Activated CD4-positive, alpha-beta T cell treated with anti-CD3 and anti-CD28 coated beads for 36 hours (primary cell): ENCODE data around the gene UGT2B15. TPM values are rescaled to one million over a fixed set of nuclear protein-coding genes. Genes with fewer than 3 reads are reported as not detected.
"Not testable (repeated sequence)": the region's sequence is repeated elsewhere in the genome, so short reads cannot be mapped to it uniquely, and the experiment has no call there.

Experiments
- ATAC-seq: fragments of 200-7000 bp; cut with Tn5 transposase; one replicate; pipeline ENCODE4 v1.10.0; 2021; ENCODE audit warnings: mild to moderate bottlenecking, moderate library complexity
- CTCF ChIA-PET: fragments of 350-600 bp; sonication (Branson Sonifier 250); formaldehyde crosslinking; loops from one replicate; lab custom pipeline; 2021; ENCODE audit warnings: antibody characterized with exemption; lab: Charles Lee
- POLR2A ChIA-PET: fragments of 350-600 bp; sonication (Branson Sonifier 250); formaldehyde crosslinking; loops from one replicate; lab custom pipeline; 2021; ENCODE audit warnings: antibody characterized with exemption, inconsistent platforms; lab: Charles Lee
- DNase-seq: peaks from one replicate; pipeline ENCODE4 v3.0.0-alpha.2; 2020
- H3K27ac Mint-ChIP-seq: one replicate; pipeline ENCODE4 v1.8.0; 2021; ENCODE audit warnings: mixed read lengths
- H3K27me3 Mint-ChIP-seq: one replicate; pipeline ENCODE4 v1.8.0; 2021; ENCODE audit warnings: mixed read lengths
- H3K36me3 Mint-ChIP-seq: one replicate; pipeline ENCODE4 v1.8.0; 2021; ENCODE audit warnings: low read depth, mixed read lengths
- H3K4me1 Mint-ChIP-seq: one replicate; pipeline ENCODE4 v1.8.0; 2021; ENCODE audit warnings: mixed read lengths
- H3K4me3 Mint-ChIP-seq: one replicate; pipeline ENCODE4 v1.8.0; 2021; ENCODE audit warnings: mild to moderate bottlenecking, moderate library complexity, mixed read lengths
- H3K9me3 Mint-ChIP-seq: one replicate; pipeline ENCODE4 v1.8.0; 2021; ENCODE audit warnings: low read depth, mixed read lengths
- intact Hi-C, 2 experiments: fragments of 100-400 bp; cut with DNase I in 1 of 2; cut with micrococcal nuclease in 1 of 2; formaldehyde crosslinking; loops; one replicate each; pipeline versions ENCODE4 v1.14.2 to v1.15.1; 2022 to 2024; cut with DNase I, micrococcal nuclease
- total RNA-seq, 2 experiments: library from RNA; stranded (reverse); gene quantifications; one replicate each; pipeline ENCODE4 v1.2.3, GENCODE V29; 2021

The UGT2B15 gene
- total RNA-seq = not detected

GRCh38 chr4:68670479-68670939, at the start of gene UGT2B15:
Gene UGT2B15, minus strand, starts transcription at chr4:68670652. Its CDS starts 34 bp downstream, at chr4:68670618.
- DNase-seq, H3K4me1 Mint-ChIP-seq, ATAC-seq, H3K4me3 Mint-ChIP-seq, POLR2A ChIA-PET, H3K36me3 Mint-ChIP-seq, H3K27ac Mint-ChIP-seq, H3K9me3 Mint-ChIP-seq, intact Hi-C loops, CTCF ChIA-PET, H3K27me3 Mint-ChIP-seq: not testable (repeated sequence)

GRCh38 chr4:68719075-68719473, 48.6 kb upstream of the UGT2B15 start:
- H3K27ac Mint-ChIP-seq = no peak overlapping the region
- ChIA-PET CTCF (interaction anchor here (0.8 kb wide), 1 partner anchor 640 kb away, joined by 3 read pairs; no protein-coding TSS in a partner anchor), POLR2A (no interaction called here)
- H3K4me1 Mint-ChIP-seq = no peaks in the 10 kb centered on the region
- DNase-seq = no peak
- H3K9me3 Mint-ChIP-seq = no peaks in the 10 kb centered on the region
- H3K4me3 Mint-ChIP-seq = no peak overlapping the region
- intact Hi-C loops = no loop called here
- H3K36me3 Mint-ChIP-seq = no peaks in the 10 kb centered on the region
- ATAC-seq = no peak
- H3K27me3 Mint-ChIP-seq = no peaks in the 10 kb centered on the region

- Mint-ChIP-seq H3K4me3 (no peak overlapping the region), H3K4me1 (no peaks in the 10 kb centered on the region), H3K27ac (no peak overlapping the region), H3K36me3 (no peaks in the 10 kb centered on the region), H3K27me3 (no peaks in the 10 kb centered on the region), H3K9me3 (no peaks in the 10 kb centered on the region)
- CTCF ChIA-PET = interaction anchor here (0.8 kb wide), 1 partner anchor 639 kb away, joined by 3 read pairs; no protein-coding TSS in a partner anchor
- ATAC-seq = no peak
- DNase-seq = no peak
- POLR2A ChIA-PET = no interaction called here
- intact Hi-C loops = no loop called here
Measured at GRCh38 chr4:68718447-68719074, 48.1 kb upstream of the UGT2B15 start.

GRCh38 chr4:68717999-68718398, 47.5 kb upstream of the UGT2B15 start:
- ATAC-seq = no peak
- ChIA-PET CTCF (interaction anchor here (0.8 kb wide), 1 partner anchor 639 kb away, joined by 3 read pairs; no protein-coding TSS in a partner anchor), POLR2A (no interaction called here)
- H3K9me3 Mint-ChIP-seq = no peaks in the 10 kb centered on the region
- no peaks in the 10 kb centered on the region for H3K4me1 Mint-ChIP-seq
- DNase-seq = no peak
- H3K4me3 Mint-ChIP-seq = no peak overlapping the region
- H3K27ac Mint-ChIP-seq = no peak overlapping the region
- no peaks in the 10 kb centered on the region for H3K36me3 Mint-ChIP-seq
- intact Hi-C loops = no loop called here
- H3K27me3 Mint-ChIP-seq = no peaks in the 10 kb centered on the region

- no peaks in the 10 kb centered on the region for H3K9me3 Mint-ChIP-seq
- no peak overlapping the region for H3K4me3 Mint-ChIP-seq
- H3K4me1 Mint-ChIP-seq = no peaks in the 10 kb centered on the region
- ChIA-PET POLR2A (no interaction called here), CTCF (no interaction called here)
- ATAC-seq = no peak
- no peak for DNase-seq
- no peaks in the 10 kb centered on the region for H3K36me3 Mint-ChIP-seq
- H3K27ac Mint-ChIP-seq = no peak overlapping the region
- intact Hi-C loops = no loop called here
- no peaks in the 10 kb centered on the region for H3K27me3 Mint-ChIP-seq
Measured at GRCh38 chr4:68714400-68714799, 43.9 kb upstream of the UGT2B15 start.

- ATAC-seq = no peak
- no peak for DNase-seq
- POLR2A ChIA-PET = no interaction called here
- Mint-ChIP-seq H3K4me3 (no peak overlapping the region), H3K27ac (no peak overlapping the region), H3K27me3 (no peaks in the 10 kb centered on the region), H3K4me1 (no peaks in the 10 kb centered on the region), H3K9me3 (no peaks in the 10 kb centered on the region), H3K36me3 (no peaks in the 10 kb centered on the region)
- intact Hi-C loops = no loop called here
- CTCF ChIA-PET = interaction anchor here (0.6 kb wide), 1 partner anchor 214 kb away, joined by 3 read pairs; no protein-coding TSS in a partner anchor
Measured at GRCh38 chr4:68712207-68712606, 41.8 kb upstream of the UGT2B15 start.

GRCh38 chr4:68708566-68708965, 38.1 kb upstream of the UGT2B15 start:
- intact Hi-C loops = no loop called here
- POLR2A ChIA-PET = no interaction called here
- ATAC-seq = no peak

GRCh38 chr4:68703168-68703567, 32.7 kb upstream of the UGT2B15 start:
- H3K27me3 Mint-ChIP-seq, CTCF ChIA-PET, DNase-seq, H3K36me3 Mint-ChIP-seq, H3K4me1 Mint-ChIP-seq, ATAC-seq, H3K4me3 Mint-ChIP-seq, intact Hi-C loops, POLR2A ChIA-PET, H3K9me3 Mint-ChIP-seq, H3K27ac Mint-ChIP-seq: not testable (repeated sequence)

More at GRCh38 chr4:68708566-68708965, 38.1 kb upstream of the UGT2B15 start:
- H3K27me3 Mint-ChIP-seq = no peaks in the 10 kb centered on the region
- no peak overlapping the region for H3K4me3 Mint-ChIP-seq
- no peak for DNase-seq
- no peaks in the 10 kb centered on the region for H3K4me1 Mint-ChIP-seq
- no peaks in the 10 kb centered on the region for H3K9me3 Mint-ChIP-seq
- H3K36me3 Mint-ChIP-seq = no peaks in the 10 kb centered on the region
- CTCF ChIA-PET = no interaction called here
- H3K27ac Mint-ChIP-seq = no peak overlapping the region

GRCh38 chr4:68700152-68700551, 29.7 kb upstream of the UGT2B15 start:
- POLR2A ChIA-PET = no interaction called here
- no peaks in the 10 kb centered on the region for H3K36me3 Mint-ChIP-seq
- no peaks in the 10 kb centered on the region for H3K4me1 Mint-ChIP-seq
- no peak for DNase-seq
- H3K27me3 Mint-ChIP-seq = no peaks in the 10 kb centered on the region
- no peak for ATAC-seq
- intact Hi-C loops = no loop called here
- CTCF ChIA-PET = no interaction called here
- H3K4me3 Mint-ChIP-seq = no peak overlapping the region
- H3K27ac Mint-ChIP-seq = no peak overlapping the region
- H3K9me3 Mint-ChIP-seq = no peaks in the 10 kb centered on the region

- H3K9me3 Mint-ChIP-seq = no peaks in the 10 kb centered on the region
- ChIA-PET CTCF (no interaction called here), POLR2A (no interaction called here)
- ATAC-seq (no peak), DNase-seq (no peak)
- no peak overlapping the region for H3K4me3 Mint-ChIP-seq
- H3K4me1 Mint-ChIP-seq = no peaks in the 10 kb centered on the region
- H3K36me3 Mint-ChIP-seq = no peaks in the 10 kb centered on the region
- intact Hi-C loops = no loop called here
- no peaks in the 10 kb centered on the region for H3K27me3 Mint-ChIP-seq
- H3K27ac Mint-ChIP-seq = no peak overlapping the region
Measured at GRCh38 chr4:68693325-68694075, 23.0 kb upstream of the UGT2B15 start.

GRCh38 chr4:68691186-68691585, 20.7 kb upstream of the UGT2B15 start:
- ChIA-PET POLR2A (no interaction called here), CTCF (no interaction called here)
- no peak for DNase-seq
- Mint-ChIP-seq H3K27ac (no peak overlapping the region), H3K27me3 (no peaks in the 10 kb centered on the region), H3K9me3 (no peaks in the 10 kb centered on the region), H3K4me1 (no peaks in the 10 kb centered on the region), H3K4me3 (no peak overlapping the region), H3K36me3 (no peaks in the 10 kb centered on the region)
- intact Hi-C loops = no loop called here
- no peak for ATAC-seq

- intact Hi-C loops = no loop called here
- H3K4me3 Mint-ChIP-seq = no peak overlapping the region
Measured at GRCh38 chr4:68683034-68683433, 12.6 kb upstream of the UGT2B15 start.

More at GRCh38 chr4:68683034-68683433, 12.6 kb upstream of the UGT2B15 start:
- POLR2A ChIA-PET = no interaction called here
- no peak for ATAC-seq
- no peak overlapping the region for H3K27ac Mint-ChIP-seq
- peaks cover 6% of the 10 kb centered on the region for H3K27me3 Mint-ChIP-seq
- H3K36me3 Mint-ChIP-seq = no peaks in the 10 kb centered on the region
- H3K9me3 Mint-ChIP-seq = no peaks in the 10 kb centered on the region
- CTCF ChIA-PET = no interaction called here
- H3K4me1 Mint-ChIP-seq = no peaks in the 10 kb centered on the region
- DNase-seq = no peak
